Heart left ventricle (tissue), 16 donors: ENCODE results near the gene OVOL2. TPM values are rescaled to one million over a fixed set of nuclear protein-coding genes. Genes with fewer than 3 reads are reported as not detected.

Experiments used
- ATAC-seq, 4 donors: fragments of 200-7000 bp; cut with Tn5 transposase; one replicate each; pipeline ENCODE4 v1.9.1; 2020 to 2022; ENCODE audit warnings: moderate library complexity in 4 of 4, mild to moderate bottlenecking in 3 of 4, moderate number of reproducible peaks in 1 of 4
- DNase-seq, 5 donors: peaks; one replicate each; pipeline ENCODE4 v3.0.0-alpha.2; 2020
- H3K27ac ChIP-seq, 12 donors: fragments of 200-600 bp; sonication (generic) in 4 of 12; one replicate each; pipeline versions ENCODE4 v1.5.0 to v1.8.0; 2016 to 2022; ENCODE audit warnings: mild to moderate bottlenecking in 2 of 12
- H3K27me3 ChIP-seq, 9 donors: fragments of 200-600 bp; sonication (generic) in 2 of 9; one replicate each; pipeline versions ENCODE4 v1.5.1 to v1.8.0; 2016 to 2022; ENCODE audit warnings: mild to moderate bottlenecking in 3 of 9
- H3K36me3 ChIP-seq, 9 donors: fragments of 200-600 bp; sonication (generic) in 2 of 9; one replicate each; pipeline versions ENCODE4 v1.5.0 to v1.8.0; 2018 to 2022; ENCODE audit warnings: mild to moderate bottlenecking in 2 of 9
- H3K4me1 ChIP-seq, 12 donors: fragments of 200-600 bp; sonication (generic) in 4 of 12; one replicate each; pipeline versions ENCODE4 v1.5.0 to v1.8.0; 2016 to 2022; ENCODE audit warnings: mild to moderate bottlenecking in 3 of 12
- H3K4me3 ChIP-seq, 12 donors: fragments of 200-600 bp; sonication (generic) in 4 of 12; one replicate each; pipeline versions ENCODE4 v1.5.0 to v1.8.0; 2017 to 2022; ENCODE audit warnings: mild to moderate bottlenecking in 9 of 12, moderate library complexity in 4 of 12
- H3K9me3 ChIP-seq, 12 donors: fragments of 200-600 bp; sonication (generic) in 4 of 12; one replicate each; pipeline versions ENCODE4 v1.5.0 to v1.8.0; 2016 to 2022; ENCODE audit warnings: mild to moderate bottlenecking in 1 of 12
- POLR2A ChIP-seq, 2 donors: fragments of 450-650 bp; IDR thresholded peaks; one replicate each; pipeline ENCODE4 v1.6.1; 2017; ENCODE audit warnings: antibody characterized with exemption in 2 of 2, mild to moderate bottlenecking in 2 of 2, moderate library complexity in 2 of 2
- WGBS, 4 donors: extraction: QIAGEN DNeasy Blood & Tissue Kit in 2 of 4; methylation state at CpG; one replicate each; pipeline versions ENCODE4 v1.1.5 to v1.1.7; 2013 to 2018; 5-methylcytosine and 5-hydroxymethylcytosine counted together
- intact Hi-C, 10 donors: fragments of 100-400 bp; cut with DNase I; formaldehyde crosslinking; loops; one replicate each; pipeline versions ENCODE4 v1.11.1 to v1.14.2; 2022
- polyA plus RNA-seq, 2 donors: library from polyadenylated mRNA; stranded (reverse); fragments of 200-250 nt; gene quantifications; one replicate each; pipeline ENCODE4 v1.2.3, GENCODE V29; 2013
- total RNA-seq, 9 donors: library from RNA; depleted of rRNA in 2 of 9; stranded (reverse); fragments of >200 nt in 2 of 9; fragmentation: NEBNext Ultra II Directional in 3 of 9; extraction: Animal tissue kit (Norgen Biotek cat#: 25700) in 3 of 9; gene quantifications; one replicate each; pipeline versions ENCODE4 v1.1.0 to v1.2.4, GENCODE V29; 2016 to 2023
- TF ChIP-seq, protein P1 (sequence below), 12 donors: fragments of 200-600 bp; sonication (generic) in 4 of 12; IDR thresholded peaks; one replicate each; pipeline versions ENCODE4 v1.5.0 to v1.8.0; 2018 to 2022; ENCODE audit warnings: antibody characterized with exemption in 12 of 12, mild to moderate bottlenecking in 5 of 12
- donor health status: ischemic (EF 13 %, LVEDD 7.1; RV severe dilation, severe dysfunction).
- donor health status: healthy with polysubstance abuse.
- donor health status: DM: no; HTN: yes; CAD: no.
- donor health status: DM: no; HTN: no; CAD: no.
- donor health status: ischemic (EF 25% LVEDD 6.9; RV normal size, moderate dysfunction).
- donor health status: ischemic (EF 25% LVEDD 5.7; RV mildly dilated, moderate dysfunction).
- donor health status: healthy.
- donor health status: DM: yes; HTN: yes; CAD: no.
- donor health status: ischemic (EF 35%, LVEDD 5.7; RV mildly dilated, moderate dysfunction).
- donor health status: nonischemic (EF 11% LVEDD 7.7; RV severe dilation, severe dysfunction).
- donor health status: DM: yes; HTN: yes; CAD: no.
- donor health status: PGD.
- donor health status: ischemic (EF 29% LVEDD 5.4; RV normal size, mild dysfunction).
- donor health status: nonischemic (EF 23%, LVEDD 6.1; RV moderate dilation, normal function).

The OVOL2 gene
- total and polyA plus RNA-seq, 11 donors = not detected

GRCh38 chr20:18014411-18014810 lies 43.3 kb downstream of the OVOL2 start:
- Histone ChIP-seq H3K4me1 (no peaks in the 10 kb centered on the region), H3K27ac (no peak overlapping the region), H3K9me3 (no peaks in the 10 kb centered on the region), H3K4me3 (no peak overlapping the region), H3K36me3 (no peaks in the 10 kb centered on the region), H3K27me3 (no peaks in the 10 kb centered on the region)
- intact Hi-C loops = no loop called here
- TF ChIP-seq, protein P1, sequence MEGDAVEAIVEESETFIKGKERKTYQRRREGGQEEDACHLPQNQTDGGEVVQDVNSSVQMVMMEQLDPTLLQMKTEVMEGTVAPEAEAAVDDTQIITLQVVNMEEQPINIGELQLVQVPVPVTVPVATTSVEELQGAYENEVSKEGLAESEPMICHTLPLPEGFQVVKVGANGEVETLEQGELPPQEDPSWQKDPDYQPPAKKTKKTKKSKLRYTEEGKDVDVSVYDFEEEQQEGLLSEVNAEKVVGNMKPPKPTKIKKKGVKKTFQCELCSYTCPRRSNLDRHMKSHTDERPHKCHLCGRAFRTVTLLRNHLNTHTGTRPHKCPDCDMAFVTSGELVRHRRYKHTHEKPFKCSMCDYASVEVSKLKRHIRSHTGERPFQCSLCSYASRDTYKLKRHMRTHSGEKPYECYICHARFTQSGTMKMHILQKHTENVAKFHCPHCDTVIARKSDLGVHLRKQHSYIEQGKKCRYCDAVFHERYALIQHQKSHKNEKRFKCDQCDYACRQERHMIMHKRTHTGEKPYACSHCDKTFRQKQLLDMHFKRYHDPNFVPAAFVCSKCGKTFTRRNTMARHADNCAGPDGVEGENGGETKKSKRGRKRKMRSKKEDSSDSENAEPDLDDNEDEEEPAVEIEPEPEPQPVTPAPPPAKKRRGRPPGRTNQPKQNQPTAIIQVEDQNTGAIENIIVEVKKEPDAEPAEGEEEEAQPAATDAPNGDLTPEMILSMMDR (IDR thresholded peaks at IDR 0.05) = no peak
- no peak for TF ChIP-seq POLR2A (IDR thresholded peaks at IDR 0.05)
- 84 to 90% (median 88%) methylated on average over 6 of the region's 6 CpGs for WGBS, 4 donors
- no peak for ATAC-seq
- no peak for DNase-seq

GRCh38 chr20:18012901-18013300 lies 44.8 kb downstream of the OVOL2 start:
- intact Hi-C loops = no loop called here
- H3K27me3 ChIP-seq = no peaks in the 10 kb centered on the region
- H3K27ac ChIP-seq = no peak overlapping the region
- no peaks in the 10 kb centered on the region for H3K36me3 ChIP-seq
- TF ChIP-seq, protein P1 (IDR thresholded peaks at IDR 0.05) = no peak
- TF ChIP-seq POLR2A (IDR thresholded peaks at IDR 0.05) = no peak
- H3K4me3 ChIP-seq = no peak overlapping the region
- no peak for ATAC-seq
- H3K9me3 ChIP-seq = no peaks in the 10 kb centered on the region
- no peak for DNase-seq
- WGBS, 4 donors = 91 to 96% (median 94%) methylated on average over 2 of the region's 2 CpGs
- H3K4me1 ChIP-seq = no peaks in the 10 kb centered on the region

GRCh38 chr20:18011951-18012645 lies 45.6 kb downstream of the OVOL2 start:
- H3K27ac ChIP-seq = no peak overlapping the region
- H3K36me3 ChIP-seq = no peaks in the 10 kb centered on the region
- H3K4me1 ChIP-seq = peaks cover 0 to 6% (median 0%) of the 10 kb centered on the region in 12 donors
- no peak overlapping the region for H3K4me3 ChIP-seq
- WGBS, 4 donors = 91 to 93% (median 91%) methylated on average over 21 of the region's 21 CpGs
- no peaks in the 10 kb centered on the region for H3K9me3 ChIP-seq
- ATAC-seq (no peak), DNase-seq (no peak)
- intact Hi-C loops = no loop called here
- H3K27me3 ChIP-seq = no peaks in the 10 kb centered on the region
- TF ChIP-seq, protein P1 (IDR thresholded peaks at IDR 0.05) = no peak
- TF ChIP-seq POLR2A (IDR thresholded peaks at IDR 0.05) = no peak

- Histone ChIP-seq H3K27ac (no peak overlapping the region), H3K9me3 (no peaks in the 10 kb centered on the region), H3K4me3 (no peak overlapping the region), H3K36me3 (no peaks in the 10 kb centered on the region), H3K27me3 (no peaks in the 10 kb centered on the region), H3K4me1 (peaks cover 0 to 6% (median 0%) of the 10 kb centered on the region in 12 donors)
- WGBS, 4 donors = 89 to 92% (median 90%) methylated on average over 14 of the region's 14 CpGs
- DNase-seq (no peak), ATAC-seq (no peak)
- intact Hi-C loops = no loop called here
- TF ChIP-seq, protein P1 (IDR thresholded peaks at IDR 0.05) = no peak
- no peak for TF ChIP-seq POLR2A (IDR thresholded peaks at IDR 0.05)
Measured at GRCh38 chr20:18011482-18011881, 46.2 kb downstream of the OVOL2 start.
